Kidney glomerular epithelial cell (primary cell): ENCODE results near the gene SLC9A7.
A peak's percentile ranks its signal among the peaks of the same experiment; 100 is the strongest.
"Not testable (repeated sequence)": the region's sequence is repeated elsewhere in the genome, so short reads cannot be mapped to it uniquely, and the experiment has no call there.

Experiments used
- DNase-seq: peaks from one replicate; lab custom pipeline; 2025; lab: John Stamatoyannopoulos, UW

The SLC9A7 gene

GRCh38 chrX:46754036-46754435 lies 4.9 kb downstream of the SLC9A7 start:
- no peak for DNase-seq

- no peak for DNase-seq
These were observed 8.0 kb downstream of the SLC9A7 start for GRCh38 chrX:46750889-46751288.

- DNase-seq: no peak
These were observed 14.9 kb downstream of the SLC9A7 start for GRCh38 chrX:46744009-46744408.

- no peak for DNase-seq
These were observed 15.9 kb downstream of the SLC9A7 start for GRCh38 chrX:46743046-46743445.

- no peak for DNase-seq
These were observed 19.2 kb downstream of the SLC9A7 start for GRCh38 chrX:46739736-46740135.

GRCh38 chrX:46737462-46737861 lies 21.5 kb downstream of the SLC9A7 start:
- no peak for DNase-seq

GRCh38 chrX:46737041-46737440 lies 21.9 kb downstream of the SLC9A7 start:
- DNase-seq: no peak

- no peak for DNase-seq
These were observed 23.3 kb downstream of the SLC9A7 start for GRCh38 chrX:46735622-46736021.

GRCh38 chrX:46733226-46733625 lies 25.7 kb downstream of the SLC9A7 start:
- DNase-seq: no peak

- DNase-seq: no peak
These were observed 28.2 kb downstream of the SLC9A7 start for GRCh38 chrX:46730765-46731164.

GRCh38 chrX:46727441-46727840 lies 31.5 kb downstream of the SLC9A7 start:
- DNase-seq: no peak

- not testable (repeated sequence) for DNase-seq
These were observed 35.4 kb downstream of the SLC9A7 start for GRCh38 chrX:46723569-46723927.

GRCh38 chrX:46722742-46723568 lies 36.0 kb downstream of the SLC9A7 start:
- DNase-seq: no peak

GRCh38 chrX:46716796-46717195 lies 42.1 kb downstream of the SLC9A7 start:
- no peak for DNase-seq

GRCh38 chrX:46715997-46716396 lies 42.9 kb downstream of the SLC9A7 start:
- no peak for DNase-seq

- no peak for DNase-seq
These were observed 43.4 kb downstream of the SLC9A7 start for GRCh38 chrX:46715530-46715929.

- no peak for DNase-seq
These were observed 45.0 kb downstream of the SLC9A7 start for GRCh38 chrX:46713672-46714490.

- DNase-seq: no peak
These were observed 46.2 kb downstream of the SLC9A7 start for GRCh38 chrX:46712764-46713163.

GRCh38 chrX:46710927-46711623 lies 47.8 kb downstream of the SLC9A7 start:
- DNase-seq: no peak

GRCh38 chrX:46710425-46710824 lies 48.5 kb downstream of the SLC9A7 start:
- DNase-seq: peak; percentile 69

GRCh38 chrX:46707274-46707965 lies 51.5 kb downstream of the SLC9A7 start:
- DNase-seq: no peak

GRCh38 chrX:46704767-46705386 lies 54.0 kb downstream of the SLC9A7 start:
- peak; percentile 22 for DNase-seq
